ENCODE measurements around the gene CRYL1. TPM values are rescaled to one million over a fixed set of nuclear protein-coding genes. Genes with fewer than 3 reads are reported as not detected.
A peak's percentile ranks its signal among the peaks of the same experiment; 100 is the strongest.

Gene CRYL1
- 0.14 and 0.18 TPM in 2 replicates for total RNA-seq (2014; rRNA removed; shearing (Covaris generic))

- DNase-seq = peak; percentile 87
- peaks cover 53% of the 10 kb centered on the region for H3K27me3 ChIP-seq (ENCODE audit: control insufficient read depth, insufficient read depth, low read length)
Observed at GRCh38 chr13:20525601-20526544, at the start of gene CRYL1. Gene CRYL1 (minus strand): TSS chr13:20525857. CDS start chr13:20525794, 63 bp downstream.

GRCh38 chr13:20573636-20574035 lies 48.0 kb upstream of the CRYL1 start:
- Histone ChIP-seq H3K36me3 (replicated peaks; ENCODE audit: control insufficient read depth, insufficient read depth, low read length) (no peaks in the 10 kb centered on the region), H3K4me3 (ENCODE audit: insufficient read depth, low read depth, low read length) (no peak overlapping the region), H3K27me3 (ENCODE audit: control insufficient read depth, insufficient read depth, low read length) (no peaks in the 10 kb centered on the region)
- no peak for DNase-seq

More at GRCh38 chr13:20525601-20526544, at the start of gene CRYL1:
- peak within 1 kb of the TSS; percentile 53 for H3K4me3 ChIP-seq (ENCODE audit: insufficient read depth, low read depth, low read length)
- no peaks in the 10 kb centered on the region for H3K36me3 ChIP-seq (replicated peaks; ENCODE audit: control insufficient read depth, insufficient read depth, low read length)

GRCh38 chr13:20573186-20573585 lies 47.5 kb upstream of the CRYL1 start:
- Histone ChIP-seq H3K36me3 (replicated peaks; ENCODE audit: control insufficient read depth, insufficient read depth, low read length) (no peaks in the 10 kb centered on the region), H3K27me3 (ENCODE audit: control insufficient read depth, insufficient read depth, low read length) (no peaks in the 10 kb centered on the region), H3K4me3 (ENCODE audit: insufficient read depth, low read depth, low read length) (no peak overlapping the region)
- no peak for DNase-seq

- H3K27me3 ChIP-seq (ENCODE audit: control insufficient read depth, insufficient read depth, low read length) = no peaks in the 10 kb centered on the region
Observed at GRCh38 chr13:20571676-20572075, 46.0 kb upstream of the CRYL1 start.

GRCh38 chr13:20570517-20570916 lies 44.9 kb upstream of the CRYL1 start:
- Histone ChIP-seq H3K4me3 (ENCODE audit: insufficient read depth, low read depth, low read length) (no peak overlapping the region), H3K27me3 (ENCODE audit: control insufficient read depth, insufficient read depth, low read length) (no peaks in the 10 kb centered on the region), H3K36me3 (replicated peaks; ENCODE audit: control insufficient read depth, insufficient read depth, low read length) (no peaks in the 10 kb centered on the region)
- no peak for DNase-seq

More at GRCh38 chr13:20571676-20572075, 46.0 kb upstream of the CRYL1 start:
- no peak for DNase-seq
- Histone ChIP-seq H3K36me3 (replicated peaks; ENCODE audit: control insufficient read depth, insufficient read depth, low read length) (no peaks in the 10 kb centered on the region), H3K4me3 (ENCODE audit: insufficient read depth, low read depth, low read length) (no peak overlapping the region)

- Histone ChIP-seq H3K27me3 (ENCODE audit: control insufficient read depth, insufficient read depth, low read length) (no peaks in the 10 kb centered on the region), H3K4me3 (ENCODE audit: insufficient read depth, low read depth, low read length) (peak overlapping the region; percentile 80), H3K36me3 (replicated peaks; ENCODE audit: control insufficient read depth, insufficient read depth, low read length) (no peaks in the 10 kb centered on the region)
- no peak for DNase-seq
Observed at GRCh38 chr13:20567881-20568528, 42.3 kb upstream of the CRYL1 start.

- no peaks in the 10 kb centered on the region for H3K36me3 ChIP-seq (replicated peaks; ENCODE audit: control insufficient read depth, insufficient read depth, low read length)
- DNase-seq = peak; percentile 96
- H3K27me3 ChIP-seq (ENCODE audit: control insufficient read depth, insufficient read depth, low read length) = no peaks in the 10 kb centered on the region
- peak within 1 kb of the TSS; percentile 80 for H3K4me3 ChIP-seq (ENCODE audit: insufficient read depth, low read depth, low read length)
Observed at GRCh38 chr13:20566898-20567874, 41.5 kb upstream of the CRYL1 start, which contains the start of gene IFT88. Gene IFT88 (plus strand): TSS chr13:20567157. CDS start chr13:20574386, 7,229 bp downstream.

GRCh38 chr13:20566468-20566897 lies 40.8 kb upstream of the CRYL1 start:
- no peak for DNase-seq
- Histone ChIP-seq H3K36me3 (replicated peaks; ENCODE audit: control insufficient read depth, insufficient read depth, low read length) (no peaks in the 10 kb centered on the region), H3K4me3 (ENCODE audit: insufficient read depth, low read depth, low read length) (peak overlapping the region; percentile 80), H3K27me3 (ENCODE audit: control insufficient read depth, insufficient read depth, low read length) (no peaks in the 10 kb centered on the region)

- Histone ChIP-seq H3K4me3 (ENCODE audit: insufficient read depth, low read depth, low read length) (no peak overlapping the region), H3K27me3 (ENCODE audit: control insufficient read depth, insufficient read depth, low read length) (no peaks in the 10 kb centered on the region), H3K36me3 (replicated peaks; ENCODE audit: control insufficient read depth, insufficient read depth, low read length) (no peaks in the 10 kb centered on the region)
- no peak for DNase-seq
Observed at GRCh38 chr13:20565115-20565736, 39.6 kb upstream of the CRYL1 start.

GRCh38 chr13:20561741-20562140 lies 36.1 kb upstream of the CRYL1 start:
- no peak overlapping the region for H3K4me3 ChIP-seq (ENCODE audit: insufficient read depth, low read depth, low read length)
- no peaks in the 10 kb centered on the region for H3K36me3 ChIP-seq (replicated peaks; ENCODE audit: control insufficient read depth, insufficient read depth, low read length)
- no peaks in the 10 kb centered on the region for H3K27me3 ChIP-seq (ENCODE audit: control insufficient read depth, insufficient read depth, low read length)
- DNase-seq = no peak

- Histone ChIP-seq H3K27me3 (ENCODE audit: control insufficient read depth, insufficient read depth, low read length) (no peaks in the 10 kb centered on the region), H3K4me3 (ENCODE audit: insufficient read depth, low read depth, low read length) (no peak overlapping the region), H3K36me3 (replicated peaks; ENCODE audit: control insufficient read depth, insufficient read depth, low read length) (no peaks in the 10 kb centered on the region)
- DNase-seq = no peak
Observed at GRCh38 chr13:20559659-20560356, 34.2 kb upstream of the CRYL1 start.

GRCh38 chr13:20558982-20559381 lies 33.3 kb upstream of the CRYL1 start:
- Histone ChIP-seq H3K27me3 (ENCODE audit: control insufficient read depth, insufficient read depth, low read length) (no peaks in the 10 kb centered on the region), H3K4me3 (ENCODE audit: insufficient read depth, low read depth, low read length) (no peak overlapping the region), H3K36me3 (replicated peaks; ENCODE audit: control insufficient read depth, insufficient read depth, low read length) (no peaks in the 10 kb centered on the region)
- no peak for DNase-seq

GRCh38 chr13:20553311-20553710 lies 27.7 kb upstream of the CRYL1 start:
- DNase-seq = no peak
- Histone ChIP-seq H3K36me3 (replicated peaks; ENCODE audit: control insufficient read depth, insufficient read depth, low read length) (no peaks in the 10 kb centered on the region), H3K27me3 (ENCODE audit: control insufficient read depth, insufficient read depth, low read length) (no peaks in the 10 kb centered on the region; the same call in 1 of the 2 replicates), H3K4me3 (ENCODE audit: insufficient read depth, low read depth, low read length) (no peak overlapping the region)

Data from H7 (cell line).